BJ (cell line): ENCODE results near the gene OR6S1. TPM values are rescaled to one million over a fixed set of nuclear protein-coding genes. Genes with fewer than 3 reads are reported as not detected.

ENCODE experiments used
- CTCF ChIA-PET: fragments of 350-600 bp; formaldehyde crosslinking; extraction: SDS; loops from one replicate; lab custom pipeline; 2021; ENCODE audit warnings: antibody characterized with exemption, inconsistent platforms; lab: Yijun Ruan, JAX
- POLR2A ChIA-PET: fragments of 300-600 bp; sonication (Branson Sonifier 250); formaldehyde crosslinking; extraction: SDS; loops from one replicate; lab custom pipeline; 2021; ENCODE audit warnings: antibody characterized with exemption; lab: Charles Lee
- DNase-seq: peaks from one replicate; pipeline ENCODE4 v3.0.0-alpha.2; 2011; ENCODE audit warnings: low read depth
- H3K27me3 ChIP-seq: 2 replicates; pipeline ENCODE4 v1.6.0; 2011; ENCODE audit warnings: low read length; ENCODE audit not compliant: control insufficient read depth, insufficient read depth
- H3K36me3 ChIP-seq: 2 replicates; pipeline ENCODE4 v1.5.1; 2011; ENCODE audit warnings: low read length; ENCODE audit not compliant: control insufficient read depth, insufficient read depth
- H3K4me3 ChIP-seq: 2 replicates; pipeline ENCODE4 v1.5.1; 2011; ENCODE audit warnings: low read depth, mild to moderate bottlenecking, control low read depth, low read length
- CTCF ChIP-seq: IDR thresholded peaks from 2 replicates; pipeline ENCODE4 v1.5.1; 2011; ENCODE audit warnings: low read depth, mild to moderate bottlenecking, control low read depth, inconsistent platforms, low read length, moderate library complexity; ENCODE audit not compliant: insufficient read depth
- polyA plus RNA-seq: library from polyadenylated mRNA; depleted of rRNA; stranded (reverse); fragments of >200 nt; gene quantifications from 2 replicates; pipeline ENCODE4 v1.2.3, GENCODE V29; 2011

The OR6S1 gene
- polyA plus RNA-seq, 1 experiment = not detected

GRCh38 chr14:20618271-20618749 is 23.2 kb downstream of the OR6S1 start:
- ChIA-PET POLR2A (no interaction called here), CTCF (interaction anchor here (1.1 kb wide), 1 partner anchor 63 kb away, joined by 3 read pairs; no protein-coding TSS in a partner anchor)
- Histone ChIP-seq H3K36me3 (no peaks in the 10 kb centered on the region), H3K4me3 (no peak overlapping the region), H3K27me3 (no peaks in the 10 kb centered on the region; the same call in 1 of the 2 replicates)
- DNase-seq = no peak
- TF ChIP-seq CTCF = no peak

DNA sequence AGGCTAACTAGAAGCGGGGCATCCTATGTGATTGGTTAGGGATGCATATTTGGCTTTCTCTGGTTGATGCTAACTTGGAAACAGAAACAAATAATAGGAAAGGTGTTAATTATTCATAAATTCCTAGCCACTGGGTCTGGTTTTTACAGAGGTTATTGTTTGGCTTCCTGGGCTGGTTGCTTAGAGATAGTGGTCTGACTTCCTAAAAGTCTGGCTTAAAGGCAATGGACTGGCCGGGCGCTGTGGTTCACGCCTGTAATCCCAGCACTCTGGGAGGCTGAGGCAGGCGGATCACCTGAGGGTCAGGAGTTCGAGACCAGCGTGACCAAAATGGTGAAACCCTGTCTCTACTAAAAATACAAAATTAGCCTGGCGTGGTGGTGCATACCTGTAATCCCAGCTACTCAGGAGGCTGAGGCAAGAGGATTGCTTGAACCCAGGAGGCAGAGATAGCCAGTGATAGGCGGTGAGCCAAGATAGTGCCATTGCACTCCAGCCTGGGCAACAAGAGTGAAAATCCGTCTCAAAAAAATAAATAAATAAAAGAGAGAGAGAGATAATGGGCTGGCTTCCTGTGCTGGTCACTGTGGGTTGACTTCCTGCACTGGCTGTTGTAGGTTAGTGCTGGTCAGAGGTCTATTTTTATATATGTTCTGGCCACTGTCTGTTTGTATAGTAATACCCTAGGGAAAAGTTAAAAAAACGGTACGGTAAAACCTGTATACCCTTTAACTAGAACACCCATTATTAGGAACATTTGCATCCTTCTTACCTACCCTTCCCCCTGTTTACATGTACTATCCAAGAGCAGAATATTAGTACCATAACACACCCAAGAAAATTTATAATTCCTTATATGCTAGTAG is 24.1 kb downstream of the OR6S1 start:
- POLR2A ChIA-PET = no interaction called here

DNA sequence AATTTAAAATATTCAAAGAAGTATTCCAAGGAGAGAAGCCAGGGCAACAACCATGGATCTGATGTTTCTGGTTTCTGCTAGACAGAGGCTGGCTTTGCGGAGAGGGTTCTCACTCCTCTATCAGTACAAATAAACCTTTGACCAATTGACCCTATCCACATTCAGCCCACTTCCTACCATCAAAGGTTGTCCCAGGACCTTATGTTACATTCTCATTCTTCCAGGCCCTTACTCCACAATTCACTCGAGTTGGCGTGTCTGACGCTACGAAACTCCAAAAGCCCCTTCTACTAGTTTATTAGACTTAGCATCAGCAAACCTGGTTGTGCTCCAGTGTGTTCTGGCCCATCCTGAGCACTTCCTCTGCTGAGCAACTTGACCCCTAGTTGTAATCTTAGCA is 25.5 kb downstream of the OR6S1 start:
- ChIA-PET CTCF (no interaction called here), POLR2A (no interaction called here)
- Histone ChIP-seq H3K27me3 (no peaks in the 10 kb centered on the region; the same call in 1 of the 2 replicates), H3K36me3 (no peaks in the 10 kb centered on the region), H3K4me3 (no peak overlapping the region)
- DNase-seq = no peak
- no peak for TF ChIP-seq CTCF

More for the DNA sequence above, 24.1 kb downstream of the OR6S1 start:
- no peak overlapping the region for H3K4me3 ChIP-seq
- no peak for DNase-seq
- no peaks in the 10 kb centered on the region; the same call in 1 of the 2 replicates for H3K27me3 ChIP-seq
- TF ChIP-seq CTCF = no peak
- CTCF ChIA-PET = interaction anchor here (1.1 kb wide), 1 partner anchor 64 kb away, joined by 3 read pairs; no protein-coding TSS in a partner anchor
- no peaks in the 10 kb centered on the region for H3K36me3 ChIP-seq

DNA sequence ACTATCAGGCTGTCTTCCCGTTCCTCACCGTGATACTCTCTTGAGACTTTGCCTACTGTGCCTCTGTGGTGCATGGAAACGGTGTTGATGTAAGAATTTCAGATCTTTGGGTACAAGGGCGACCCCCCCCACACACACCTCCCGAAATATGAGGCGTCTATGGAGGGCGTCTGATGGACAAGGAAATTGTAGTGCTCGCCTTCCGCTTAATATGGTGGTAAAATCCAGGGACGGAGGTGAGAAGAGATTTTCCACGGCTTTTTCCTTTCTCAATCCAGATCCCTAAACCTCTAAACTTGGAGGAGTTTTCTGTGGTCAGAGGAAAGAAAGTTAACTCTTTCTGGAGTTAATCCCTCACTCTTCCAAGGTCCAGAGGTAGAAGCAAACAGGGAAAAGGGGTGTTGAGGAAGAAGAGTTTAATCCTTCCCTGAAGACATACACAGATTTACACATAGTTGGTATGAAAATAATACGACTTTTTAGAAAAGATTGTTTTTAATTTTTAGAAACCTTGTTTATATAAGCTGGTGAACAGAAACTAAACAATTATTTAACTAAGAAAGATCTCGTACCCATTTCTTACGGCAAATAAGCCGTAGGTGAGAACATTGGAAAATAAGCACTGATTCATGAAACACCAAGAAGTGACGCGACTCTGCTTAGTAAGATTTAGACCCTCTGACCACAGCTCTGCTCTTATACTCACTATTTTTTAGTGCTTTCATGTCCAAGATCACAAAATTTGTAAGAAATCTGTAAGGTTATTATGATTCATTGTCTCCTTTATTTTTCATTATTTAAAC is 27.3 kb downstream of the OR6S1 start:
- Histone ChIP-seq H3K36me3 (no peaks in the 10 kb centered on the region), H3K27me3 (no peaks in the 10 kb centered on the region; the same call in 1 of the 2 replicates), H3K4me3 (peak overlapping the region; percentile 47)
- POLR2A ChIA-PET = interaction anchor here (1.0 kb wide), 1 partner anchor 68 kb away, joined by 3 read pairs; no protein-coding TSS in a partner anchor
- no peak for TF ChIP-seq CTCF
- CTCF ChIA-PET = interaction anchor here (0.8 to 2.9 kb wide), 13 partner anchors 8 to 283 kb away, joined by 3 to 15 read pairs (median 6); partner anchors contain the start of genes PARP2 and RNASE4
- DNase-seq = no peak
